GM18909 (cell line): ENCODE data around the gene METTL15.
"Not testable (repeated sequence)": the region's sequence is repeated elsewhere in the genome, so short reads cannot be mapped to it uniquely, and the experiment has no call there.

ENCODE experiments used
- ATAC-seq: cut with Tn5 transposase; IDR thresholded peaks from one replicate; pipeline ENCODE4 v1.9.1; 2021; ENCODE audit warnings: mild to moderate bottlenecking; ENCODE audit not compliant: unreplicated experiment, poor library complexity

The METTL15 gene, protein sequence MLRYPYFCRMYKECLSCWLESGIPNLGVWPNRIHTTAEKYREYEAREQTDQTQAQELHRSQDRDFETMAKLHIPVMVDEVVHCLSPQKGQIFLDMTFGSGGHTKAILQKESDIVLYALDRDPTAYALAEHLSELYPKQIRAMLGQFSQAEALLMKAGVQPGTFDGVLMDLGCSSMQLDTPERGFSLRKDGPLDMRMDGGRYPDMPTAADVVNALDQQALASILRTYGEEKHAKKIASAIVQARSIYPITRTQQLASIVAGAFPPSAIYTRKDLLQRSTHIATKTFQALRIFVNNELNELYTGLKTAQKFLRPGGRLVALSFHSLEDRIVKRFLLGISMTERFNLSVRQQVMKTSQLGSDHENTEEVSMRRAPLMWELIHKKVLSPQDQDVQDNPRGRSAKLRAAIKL

DNA sequence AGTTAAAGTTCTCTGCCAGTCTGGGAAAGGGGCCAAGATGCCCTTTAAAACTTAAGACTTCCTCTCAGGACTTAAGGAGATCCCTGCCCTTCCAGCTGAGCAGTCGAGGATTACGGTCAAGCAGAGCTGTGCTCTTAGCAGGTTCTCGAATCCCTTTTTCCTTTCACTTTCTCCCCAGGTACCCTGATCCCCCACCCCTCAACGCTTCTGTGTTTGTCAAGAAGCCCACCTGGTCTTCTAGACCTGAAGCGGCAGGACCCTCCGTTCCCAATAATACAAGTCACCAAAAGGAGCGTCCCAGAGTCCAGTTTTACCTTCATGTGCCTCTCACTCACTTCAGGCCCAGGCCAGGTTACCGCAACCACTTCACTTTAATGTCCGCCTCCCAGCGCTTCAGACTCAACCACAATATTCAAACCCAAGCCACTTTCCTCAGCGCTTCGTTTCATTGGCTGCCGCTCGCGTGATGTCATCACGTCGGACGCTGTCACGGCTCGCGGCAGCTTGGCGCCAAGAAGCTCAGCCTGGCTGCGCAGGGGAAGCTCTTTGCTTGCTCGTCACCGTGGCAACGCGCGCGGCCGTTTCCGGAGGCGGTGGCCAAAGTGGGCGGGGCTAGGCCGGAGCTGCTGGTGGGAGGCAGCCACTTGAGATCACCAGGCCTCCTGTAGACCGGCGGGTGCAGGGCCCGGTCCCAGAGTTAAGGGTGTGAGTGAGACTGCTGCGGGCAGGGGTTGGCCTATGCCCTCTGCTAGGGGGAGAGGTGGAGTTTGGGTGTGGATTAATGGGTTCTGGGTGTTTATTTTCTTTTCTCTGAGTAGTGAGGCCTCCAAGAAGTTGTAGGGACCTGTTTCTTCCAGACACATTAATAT, at the start of gene METTL15, which contains the start of gene KIF18A:
Gene METTL15, plus strand, starts transcription at position 639 of the 869 bp plus-strand sequence. CDS start 4,947 bp downstream, outside the sequence.
Gene KIF18A, minus strand, starts transcription at position 407 of the 869 bp plus-strand sequence. CDS start 10,209 bp downstream, outside the sequence.
- ATAC-seq = peak; percentile 95

DNA sequence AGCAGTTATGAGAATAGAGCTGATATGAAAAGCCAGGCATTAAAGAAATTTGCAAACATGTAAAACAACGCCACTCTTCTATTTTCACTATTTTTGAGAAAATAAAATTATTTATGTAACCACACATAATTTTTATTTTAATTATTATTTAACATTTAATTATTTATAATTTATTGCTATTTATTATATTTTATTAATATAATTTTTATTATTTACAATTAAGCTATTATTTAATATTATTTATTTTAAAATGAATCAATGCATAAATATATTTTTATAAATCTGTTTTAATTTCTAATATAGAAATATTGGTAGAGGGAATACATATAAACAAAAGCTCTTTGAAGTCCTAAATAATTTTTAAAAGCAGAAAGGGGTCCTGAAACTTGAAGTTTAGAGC, 36.9 kb upstream of the METTL15 start:
- ATAC-seq = no peak

DNA sequence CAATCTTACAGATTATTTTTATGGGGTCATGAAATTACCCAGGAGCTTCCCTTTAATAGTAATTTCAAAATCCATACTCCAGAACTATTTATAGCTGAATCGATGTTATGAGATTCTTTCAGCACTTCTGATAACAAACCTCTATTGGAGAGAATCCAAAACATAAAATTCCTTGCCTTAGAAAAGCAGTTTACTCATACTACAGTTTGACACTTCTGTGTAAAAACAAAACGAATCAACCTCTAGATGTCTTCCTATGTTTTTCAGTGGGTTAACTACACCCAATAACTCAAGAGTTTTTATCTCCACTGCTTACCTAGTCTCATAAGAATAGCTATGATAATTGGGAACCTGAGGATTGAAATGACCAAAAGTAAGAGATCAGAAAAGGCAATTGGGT, 35.9 kb upstream of the METTL15 start:
- ATAC-seq = no peak

DNA sequence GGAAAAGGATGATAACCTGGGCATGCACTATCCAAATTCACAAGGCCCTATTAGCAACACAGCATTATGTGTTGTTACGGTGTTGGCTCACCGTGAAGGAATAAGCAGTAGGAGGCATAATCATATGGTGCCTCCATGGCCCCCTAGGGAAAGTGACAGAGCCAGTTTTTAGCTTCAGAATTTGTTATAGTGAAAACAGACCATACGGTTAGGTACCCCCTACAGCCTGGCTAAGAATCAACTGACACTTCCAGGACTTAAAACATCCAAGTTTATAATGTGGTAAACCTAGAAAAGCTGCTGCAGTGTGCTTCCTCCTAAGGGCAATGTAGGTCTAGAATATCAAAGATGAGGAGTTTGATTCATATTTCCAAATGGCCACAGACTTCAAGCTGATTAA, 30.7 kb upstream of the METTL15 start:
- no peak for ATAC-seq

DNA sequence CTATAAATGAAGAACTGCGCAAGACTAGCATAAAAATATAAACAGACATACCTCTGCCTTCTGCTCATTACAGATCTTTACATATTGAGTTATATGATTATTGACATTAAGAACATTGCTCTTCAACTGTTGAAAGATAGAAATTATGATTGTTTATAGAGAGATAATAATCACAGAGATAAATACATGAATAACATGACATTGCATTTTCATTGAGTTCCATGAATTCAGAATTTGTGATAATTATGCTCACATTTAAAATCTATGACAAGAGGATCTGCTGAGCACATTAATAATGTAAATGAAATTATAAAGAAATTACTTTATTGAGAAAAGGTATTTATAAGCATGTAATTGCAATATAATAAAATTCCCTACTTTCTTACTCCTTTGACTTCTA, 25.1 kb upstream of the METTL15 start:
- no peak for ATAC-seq

DNA sequence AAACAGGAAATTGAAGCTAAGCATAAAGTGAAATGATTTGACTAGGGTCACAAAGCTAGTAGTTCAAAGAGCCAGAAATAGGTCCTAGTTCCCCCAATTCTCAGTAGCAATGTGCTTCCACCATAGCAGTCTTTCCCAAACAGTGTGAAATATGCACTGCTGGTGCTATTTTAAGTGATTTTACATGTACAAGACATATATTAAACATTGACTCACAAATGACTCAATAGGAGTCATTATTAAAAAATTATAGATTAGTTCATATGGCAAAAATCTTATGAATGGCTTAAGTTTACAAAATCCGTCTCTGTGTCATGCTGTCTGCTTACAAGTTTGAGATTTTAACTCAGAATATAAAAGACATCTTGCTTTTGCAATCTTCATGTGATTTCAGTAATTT, 21.6 kb upstream of the METTL15 start:
- ATAC-seq = no peak

DNA sequence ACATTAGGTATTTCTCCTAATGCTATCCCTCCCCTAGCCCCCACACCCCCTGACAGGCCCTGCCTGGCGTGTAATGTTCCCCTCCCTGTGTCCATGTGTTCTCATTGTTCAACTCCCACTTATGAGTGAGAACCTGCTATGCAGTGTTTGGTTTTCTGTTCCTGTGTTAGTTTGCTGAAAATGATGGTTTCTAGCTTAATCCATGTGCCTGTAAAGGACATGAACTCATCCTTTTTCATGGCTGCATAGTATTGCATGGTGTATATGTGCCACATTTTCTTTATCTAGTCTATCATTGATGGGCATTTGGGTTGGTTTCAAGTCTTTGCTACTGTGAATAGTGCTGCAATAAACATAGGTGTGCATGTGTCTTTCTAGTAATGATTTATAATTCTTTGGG, 21.0 kb upstream of the METTL15 start:
- ATAC-seq = not testable (repeated sequence)

DNA sequence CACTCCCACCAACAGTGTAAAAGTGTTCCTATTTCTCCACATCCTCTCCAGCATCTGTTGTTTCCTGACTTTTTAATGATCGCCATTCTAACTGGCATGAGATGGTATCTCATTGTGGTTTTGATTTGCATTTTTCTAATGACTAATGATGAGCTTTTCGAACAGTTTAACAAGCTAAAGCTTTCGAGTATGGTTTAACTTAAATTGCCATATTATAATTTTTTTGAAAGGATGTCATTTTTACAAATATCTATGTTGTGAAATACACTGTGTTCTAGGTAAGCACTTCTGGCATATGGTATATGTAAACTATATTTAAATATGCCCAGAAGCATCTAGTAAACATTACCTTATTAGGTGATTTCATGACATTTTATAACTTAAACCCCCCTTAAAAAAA, 20.5 kb upstream of the METTL15 start:
- ATAC-seq = not testable (repeated sequence)

DNA sequence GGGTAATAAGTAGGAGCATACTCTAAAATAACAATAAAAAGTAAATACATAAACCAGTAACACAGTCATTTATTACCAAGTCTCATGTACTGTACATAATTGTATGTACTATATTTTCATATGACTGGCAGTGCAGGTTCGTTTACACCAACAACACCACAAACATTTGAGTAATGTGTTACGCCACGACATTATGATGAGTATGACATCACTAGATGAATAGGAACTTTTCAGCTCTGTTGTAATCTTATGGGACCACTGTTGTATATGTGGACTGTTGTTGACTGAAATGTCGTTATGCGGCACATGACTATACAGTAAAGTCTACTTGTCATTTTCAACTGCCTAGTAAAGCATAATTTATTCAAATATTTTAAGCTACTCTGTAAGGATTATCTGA, 18.8 kb upstream of the METTL15 start:
- ATAC-seq = no peak

DNA sequence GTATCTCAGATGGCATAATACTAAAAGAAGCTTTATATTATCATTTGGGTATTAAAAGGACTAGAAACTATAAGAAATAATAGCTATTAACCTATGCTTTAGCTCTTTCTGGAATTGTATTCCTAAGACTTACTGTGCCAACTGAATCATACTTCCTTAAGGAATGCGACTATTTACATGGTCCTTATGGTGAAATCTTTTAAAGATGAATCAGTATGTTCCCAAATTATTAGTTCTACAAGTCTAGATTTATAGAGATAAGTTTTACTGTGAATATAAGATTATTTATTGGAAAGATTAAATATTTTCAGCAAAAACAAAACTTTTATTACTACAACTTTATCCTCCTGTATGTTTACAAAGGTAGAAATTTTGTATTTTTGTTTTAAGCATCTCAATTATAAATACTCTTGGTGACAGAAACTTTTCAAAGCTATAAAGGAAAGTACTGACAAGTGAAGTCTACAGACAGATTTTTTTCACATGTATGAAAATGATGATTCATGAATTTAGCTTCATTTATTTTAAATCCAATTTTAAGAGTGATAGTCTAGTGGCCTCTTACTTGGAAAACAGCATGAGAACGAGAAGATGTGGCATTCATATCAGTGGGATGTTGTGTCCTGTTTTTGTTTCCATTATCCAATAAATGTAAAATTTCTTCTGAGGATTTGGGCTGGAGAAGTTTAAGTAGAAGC, 18.0 kb upstream of the METTL15 start:
- no peak for ATAC-seq

DNA sequence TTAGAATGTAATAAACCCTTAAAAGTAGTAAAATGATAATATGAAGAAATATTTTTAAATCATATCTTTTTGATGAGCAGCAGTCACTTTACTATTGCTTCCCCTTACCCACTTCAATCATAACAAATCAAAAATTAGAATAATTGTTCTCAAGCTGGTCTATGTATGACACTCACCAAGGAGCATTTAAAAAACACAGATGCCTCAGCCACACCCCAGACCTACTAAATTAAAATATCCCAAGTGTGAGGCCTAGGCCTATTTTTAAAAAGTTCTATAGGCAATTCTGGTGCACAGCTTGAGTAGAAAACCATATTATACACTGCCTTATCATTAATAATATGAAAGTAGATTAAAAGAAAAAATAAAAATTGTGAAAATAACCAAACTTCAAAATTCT, 15.4 kb upstream of the METTL15 start:
- ATAC-seq = no peak

DNA sequence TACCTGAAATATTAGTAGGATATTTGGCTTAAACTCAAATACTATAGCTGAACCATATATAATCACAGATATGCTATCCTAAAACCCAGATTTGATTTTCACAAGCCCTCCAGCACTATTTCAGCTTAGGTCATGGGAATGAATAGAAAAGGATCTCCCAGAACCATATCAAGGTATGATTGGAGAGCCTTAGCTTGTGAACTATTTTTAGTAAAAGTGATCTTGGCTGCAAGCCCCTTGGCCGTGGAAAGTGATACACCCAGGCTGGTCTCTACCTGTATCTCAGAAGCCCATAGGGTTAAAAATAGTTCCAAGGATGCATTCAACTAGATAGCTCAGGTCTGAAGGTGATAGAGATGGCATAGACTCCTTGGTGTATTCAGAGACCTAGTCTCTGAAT, 9.9 kb upstream of the METTL15 start:
- ATAC-seq = no peak

DNA sequence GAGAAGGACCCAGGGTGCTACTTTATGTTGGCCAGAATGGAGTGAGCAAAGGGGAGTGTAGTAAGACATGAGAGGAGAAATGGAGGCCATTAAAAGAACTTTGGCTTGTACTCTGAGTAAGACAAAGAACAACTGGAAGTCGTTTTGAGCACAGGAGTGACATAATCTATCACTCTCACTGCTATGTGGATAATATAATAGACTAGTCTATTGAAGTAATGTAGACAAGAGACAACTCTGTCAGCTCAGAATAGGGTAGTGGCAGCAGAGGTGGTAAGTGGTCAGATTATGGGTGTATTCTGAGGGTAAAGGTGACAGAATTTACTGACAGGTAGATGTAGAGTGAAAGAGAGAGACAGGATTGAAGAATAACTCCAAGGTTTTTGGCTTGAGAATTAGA, 8.5 kb upstream of the METTL15 start:
- no peak for ATAC-seq

DNA sequence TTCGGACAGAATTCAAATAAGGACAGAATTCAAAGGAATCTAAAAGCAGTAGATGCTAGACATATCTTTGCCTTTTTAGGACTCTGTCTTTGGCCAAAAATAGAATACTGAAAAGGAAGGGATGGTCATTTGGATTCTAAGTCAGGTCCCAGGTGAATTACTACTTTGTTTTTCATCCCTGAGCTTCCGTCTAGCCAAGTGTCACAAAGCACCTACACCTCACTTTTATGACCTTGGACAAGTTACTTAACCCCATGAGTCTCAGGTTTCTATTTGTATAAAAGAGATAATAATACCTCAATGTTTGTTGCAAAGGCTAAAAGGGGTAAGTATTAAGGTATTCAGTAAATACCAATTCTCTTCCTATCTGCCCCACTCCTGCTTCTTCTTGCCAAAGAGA, 7.5 kb upstream of the METTL15 start:
- no peak for ATAC-seq

DNA sequence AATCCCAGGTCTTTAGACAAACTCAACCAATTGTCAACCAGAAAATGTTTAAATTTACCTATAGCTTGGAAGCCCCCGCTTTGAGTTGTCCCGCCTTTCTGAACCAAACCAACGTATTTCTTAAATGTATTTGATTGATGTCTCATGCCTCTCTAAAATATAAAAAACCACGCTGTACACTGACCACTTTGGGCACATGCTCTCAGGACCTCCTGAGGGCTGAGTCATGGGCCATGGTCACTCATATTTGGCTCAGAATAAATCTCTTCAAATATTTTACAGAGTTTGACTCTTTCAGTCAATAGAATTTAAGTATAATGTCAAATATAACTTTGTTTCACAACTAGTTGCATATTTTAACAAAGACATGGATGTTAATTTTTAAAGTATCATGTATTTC, 5.9 kb upstream of the METTL15 start:
- not testable (repeated sequence) for ATAC-seq

DNA sequence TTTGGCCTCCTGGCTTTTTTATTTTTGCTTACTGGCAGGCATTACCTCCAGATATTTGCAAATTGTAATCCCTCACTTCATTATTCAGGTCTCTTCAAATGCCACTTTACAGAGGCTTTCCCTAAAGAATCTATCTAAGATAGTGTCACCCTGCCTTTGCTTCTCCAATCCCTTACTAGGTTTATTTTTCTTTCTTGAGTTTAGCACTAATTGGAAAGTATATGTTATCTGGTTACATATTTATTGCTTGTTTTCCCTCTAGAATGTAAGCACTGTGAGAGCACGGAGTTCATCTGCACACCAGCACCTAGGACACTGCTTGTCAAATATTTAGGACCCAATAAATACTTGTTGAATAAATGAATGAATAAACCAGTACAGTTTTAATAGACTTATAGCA, 3.8 kb upstream of the METTL15 start:
- no peak for ATAC-seq

DNA sequence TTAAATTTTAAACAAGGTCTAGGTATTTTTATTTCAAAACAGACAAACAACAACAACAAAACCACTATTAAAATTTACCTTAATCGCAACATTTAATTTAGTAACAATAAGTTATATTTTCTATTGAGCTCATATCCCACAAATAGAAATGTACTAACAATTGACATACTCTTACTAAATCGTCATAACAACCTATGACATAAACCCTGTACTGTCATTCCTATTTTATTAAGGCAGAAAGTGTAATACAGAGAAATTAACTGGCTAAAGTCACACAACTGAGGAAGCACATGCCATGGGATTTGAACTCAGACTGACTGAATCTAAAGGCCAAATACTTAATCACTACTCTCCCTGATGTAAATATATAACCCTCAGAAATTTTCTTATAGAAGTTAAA, 3.2 kb upstream of the METTL15 start:
- no peak for ATAC-seq

DNA sequence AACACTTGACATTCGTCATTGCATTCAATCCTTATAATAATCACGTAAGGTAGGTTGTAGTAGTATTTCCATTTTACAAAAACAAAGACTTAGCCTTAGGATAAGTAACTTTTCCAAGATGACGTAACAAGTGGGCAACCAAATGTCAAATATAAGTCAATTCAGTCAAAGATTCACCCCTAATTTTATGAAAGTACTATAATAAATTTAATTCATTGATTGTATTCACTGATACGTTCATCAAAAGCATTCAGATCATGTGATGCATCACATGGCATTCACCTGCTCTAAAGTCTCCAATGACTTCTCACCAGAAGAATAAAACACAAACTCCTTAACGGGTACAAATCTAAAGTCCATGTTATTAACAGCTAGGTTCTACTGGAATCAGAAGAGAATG, 2.3 kb upstream of the METTL15 start:
- no peak for ATAC-seq

DNA sequence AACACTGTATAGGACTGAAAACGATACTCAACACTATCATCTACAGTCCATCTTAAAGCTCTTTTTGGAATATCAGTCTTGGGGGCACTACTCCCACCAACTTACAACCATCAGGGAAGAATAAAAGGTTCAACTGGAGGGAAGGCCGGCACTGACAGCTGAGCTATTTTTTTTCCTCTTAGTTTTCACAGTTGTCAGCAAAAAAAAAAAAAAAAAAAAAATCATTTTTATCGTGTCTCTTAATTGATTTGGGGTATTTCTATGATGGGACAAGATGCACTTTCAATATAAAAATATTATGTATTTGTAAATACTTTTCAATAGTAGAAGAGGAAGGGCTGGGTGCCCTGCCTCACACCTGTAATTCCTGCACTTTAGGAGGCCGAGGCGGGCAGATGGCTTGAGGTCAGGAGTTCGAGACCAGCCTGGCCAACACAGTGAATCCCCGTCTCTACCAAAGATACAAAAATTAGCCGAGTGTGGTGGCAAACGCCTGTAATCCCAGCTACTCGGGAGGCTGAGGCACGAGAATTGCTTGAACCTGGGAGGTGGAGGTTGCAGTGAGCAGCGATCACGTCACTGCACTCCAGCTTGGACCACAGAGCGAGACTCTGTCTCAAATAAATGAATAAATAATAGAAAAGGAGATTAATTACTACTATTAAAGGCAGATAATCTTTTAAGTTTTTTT, 1.7 kb upstream of the METTL15 start:
- no peak for ATAC-seq

DNA sequence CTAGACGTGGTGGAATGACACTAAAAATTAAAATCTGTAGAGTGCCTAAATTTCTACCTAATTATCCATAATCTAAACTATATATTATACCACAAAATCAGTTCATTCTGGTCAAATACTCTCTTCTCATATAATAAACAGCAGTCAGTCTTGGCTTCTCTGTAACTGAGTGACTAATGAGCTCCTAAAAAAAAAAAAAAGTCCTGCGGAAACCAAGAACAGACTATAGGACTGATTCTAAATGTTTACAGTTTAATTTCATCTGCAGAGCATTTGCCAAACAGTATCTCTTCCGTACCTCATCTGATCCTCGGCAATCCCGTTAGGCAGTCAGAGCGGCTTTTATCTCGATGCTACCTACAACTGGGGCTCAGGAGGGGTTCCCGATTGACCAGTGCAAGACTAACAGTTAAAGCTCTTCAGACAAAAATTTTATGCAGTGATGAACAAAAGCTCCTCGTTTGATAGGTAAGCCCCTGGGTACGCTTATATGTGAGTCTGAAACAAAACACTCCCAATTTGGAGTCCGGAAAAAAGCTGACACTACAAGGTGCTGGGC, 918 bp upstream of the METTL15 start:
- no peak for ATAC-seq
